ENCODE measurements around the gene IMPDH1. TPM values are rescaled to one million over a fixed set of nuclear protein-coding genes. Genes with fewer than 3 reads are reported as not detected.

IMPDH1 gene
- total RNA-seq, 4 donors from 2014 or later, result 11.9 to 53.3 (median 32.8) TPM

GRCh38 chr7:128450913-128451312, 41.1 kb upstream of the IMPDH1 start:
- DNase-seq, result no peak
- no peak overlapping the region for H3K4me3 ChIP-seq
- H3K9me3 ChIP-seq, result no peaks in the 10 kb centered on the region
- no peak for TF ChIP-seq CTCF (IDR thresholded peaks at IDR 0.05)
- no peak for TF ChIP-seq POLR2A (IDR thresholded peaks at IDR 0.05)
- no peaks in the 10 kb centered on the region for H3K36me3 ChIP-seq
- intact Hi-C loops (cut with DNase I; ENCODE audit: low total_unique reads), result no loop called here
- H3K27ac ChIP-seq, result no peak overlapping the region
- no peaks in the 10 kb centered on the region for H3K27me3 ChIP-seq
- H3K4me1 ChIP-seq, result no peaks in the 10 kb centered on the region

GRCh38 chr7:128450409-128450808, 40.6 kb upstream of the IMPDH1 start:
- DNase-seq, result no peak
- Histone ChIP-seq H3K36me3 (no peaks in the 10 kb centered on the region), H3K27ac (no peak overlapping the region), H3K27me3 (no peaks in the 10 kb centered on the region), H3K9me3 (no peaks in the 10 kb centered on the region), H3K4me3 (no peak overlapping the region), H3K4me1 (no peaks in the 10 kb centered on the region)
- TF ChIP-seq POLR2A (IDR thresholded peaks at IDR 0.05) (no peak), CTCF (IDR thresholded peaks at IDR 0.05) (no peak)
- intact Hi-C loops (cut with DNase I; ENCODE audit: low total_unique reads), result no loop called here

GRCh38 chr7:128448751-128449302, 39.0 kb upstream of the IMPDH1 start:
- H3K27me3 ChIP-seq, result no peaks in the 10 kb centered on the region
- no peak for TF ChIP-seq CTCF (IDR thresholded peaks at IDR 0.05)
- TF ChIP-seq POLR2A (IDR thresholded peaks at IDR 0.05), result no peak
- intact Hi-C loops (cut with DNase I; ENCODE audit: low total_unique reads), result no loop called here
- no peak overlapping the region for H3K27ac ChIP-seq
- DNase-seq, result no peak
- H3K9me3 ChIP-seq, result no peaks in the 10 kb centered on the region
- H3K36me3 ChIP-seq, result no peaks in the 10 kb centered on the region
- H3K4me3 ChIP-seq, result no peak overlapping the region
- no peaks in the 10 kb centered on the region for H3K4me1 ChIP-seq

GRCh38 chr7:128447941-128448564, 38.3 kb upstream of the IMPDH1 start:
- no peak for TF ChIP-seq CTCF (IDR thresholded peaks at IDR 0.05)
- no peak for TF ChIP-seq POLR2A (IDR thresholded peaks at IDR 0.05)
- H3K36me3 ChIP-seq, result no peaks in the 10 kb centered on the region
- H3K9me3 ChIP-seq, result no peaks in the 10 kb centered on the region
- intact Hi-C loops (cut with DNase I; ENCODE audit: low total_unique reads), result no loop called here
- no peaks in the 10 kb centered on the region for H3K27me3 ChIP-seq
- H3K4me3 ChIP-seq, result no peak overlapping the region
- DNase-seq, result no peak
- H3K27ac ChIP-seq, result no peak overlapping the region
- H3K4me1 ChIP-seq, result no peaks in the 10 kb centered on the region

GRCh38 chr7:128446306-128446705, 36.5 kb upstream of the IMPDH1 start:
- no peak overlapping the region for H3K4me3 ChIP-seq
- TF ChIP-seq CTCF (IDR thresholded peaks at IDR 0.05) (no peak), POLR2A (IDR thresholded peaks at IDR 0.05) (no peak)
- no peak overlapping the region for H3K27ac ChIP-seq
- intact Hi-C loops (cut with DNase I; ENCODE audit: low total_unique reads), result no loop called here
- H3K27me3 ChIP-seq, result no peaks in the 10 kb centered on the region
- DNase-seq, result no peak
- no peaks in the 10 kb centered on the region for H3K4me1 ChIP-seq
- no peaks in the 10 kb centered on the region for H3K9me3 ChIP-seq
- no peaks in the 10 kb centered on the region for H3K36me3 ChIP-seq
